Sigmoid colon (tissue), 3 donors: ENCODE measurements around the gene PSEN1.

Experiments
- CTCF ChIP-seq, 4 experiments: fragments of 450-650 bp in 3 of 4; fragments of 200-600 bp in 1 of 4; IDR thresholded peaks; one replicate each; pipeline ENCODE4 v1.5.1; 2016 to 2019; ENCODE audit warnings: antibody characterized with exemption in 4 of 4, mild to moderate bottlenecking in 3 of 4, moderate library complexity in 2 of 4
- POLR2A ChIP-seq, 2 donors: fragments of 450-650 bp; IDR thresholded peaks; one replicate each; pipeline ENCODE4 v1.6.1; 2016; ENCODE audit warnings: antibody characterized with exemption in 2 of 2, mild to moderate bottlenecking in 2 of 2, moderate library complexity in 2 of 2

- TF ChIP-seq POLR2A (IDR thresholded peaks at IDR 0.05): no peak
- TF ChIP-seq CTCF (IDR thresholded peaks at IDR 0.05): no peak
Observed at GRCh38 chr14:73259837-73260236, 123.5 kb downstream of the PSEN1 start.
